ENCODE measurements around the gene CCDC88A. TPM values are rescaled to one million over a fixed set of nuclear protein-coding genes. Genes with fewer than 3 reads are reported as not detected.
"Not testable (repeated sequence)": the region's sequence is repeated elsewhere in the genome, so short reads cannot be mapped to it uniquely, and the experiment has no call there.

The CCDC88A gene
- total RNA-seq = 10 to 100 TPM in 1 of 2 experiments, 1 to 10 TPM in 1; 8.9 to 11.6 TPM

GRCh38 chr2:55419679-55420438 lies at the start of gene CCDC88A:
CCDC88A (minus strand) TSS chr2:55419856; CDS start chr2:55419079, 777 bp downstream.
- ChIA-PET CTCF (no interaction called here), POLR2A (no interaction called here)

GRCh38 chr2:55461679-55462078 lies 42.0 kb upstream of the CCDC88A start:
- ChIA-PET POLR2A (no interaction called here), CTCF (no interaction called here)

- ChIA-PET CTCF (no interaction called here), POLR2A (no interaction called here)
Observed at GRCh38 chr2:55460562-55460961, 40.9 kb upstream of the CCDC88A start.

- ChIA-PET POLR2A (no interaction called here), CTCF (no interaction called here)
Observed at GRCh38 chr2:55459714-55460274, 40.1 kb upstream of the CCDC88A start.

GRCh38 chr2:55459279-55459678 lies 39.6 kb upstream of the CCDC88A start:
- CTCF ChIA-PET = no interaction called here
- POLR2A ChIA-PET = no interaction called here

GRCh38 chr2:55454121-55454520 lies 34.5 kb upstream of the CCDC88A start:
- CTCF ChIA-PET = no interaction called here
- POLR2A ChIA-PET = no interaction called here

- ChIA-PET CTCF (no interaction called here), POLR2A (no interaction called here)
Observed at GRCh38 chr2:55452879-55453278, 33.2 kb upstream of the CCDC88A start.

GRCh38 chr2:55451699-55452098 lies 32.0 kb upstream of the CCDC88A start:
- ChIA-PET CTCF (no interaction called here), POLR2A (no interaction called here)

- CTCF ChIA-PET, POLR2A ChIA-PET: not testable (repeated sequence)
Observed at GRCh38 chr2:55450014-55450413, 30.4 kb upstream of the CCDC88A start.

GRCh38 chr2:55442045-55442760 lies 22.5 kb upstream of the CCDC88A start:
- POLR2A ChIA-PET = not testable (repeated sequence)

GRCh38 chr2:55441280-55441892 lies 21.7 kb upstream of the CCDC88A start:
- POLR2A ChIA-PET = no interaction called here
- CTCF ChIA-PET = no interaction called here

More at GRCh38 chr2:55442045-55442760, 22.5 kb upstream of the CCDC88A start:
- CTCF ChIA-PET = not testable (repeated sequence)

- CTCF ChIA-PET = no interaction called here
- POLR2A ChIA-PET = no interaction called here
Observed at GRCh38 chr2:55439101-55439397, 19.4 kb upstream of the CCDC88A start.

GRCh38 chr2:55438391-55439100 lies 18.9 kb upstream of the CCDC88A start:
- ChIA-PET CTCF (no interaction called here), POLR2A (no interaction called here)

- POLR2A ChIA-PET = no interaction called here
- CTCF ChIA-PET = no interaction called here
Observed at GRCh38 chr2:55437515-55438390, 18.1 kb upstream of the CCDC88A start.

- POLR2A ChIA-PET = no interaction called here
- CTCF ChIA-PET = interaction anchor here (0.6 to 1.0 kb wide), 2 partner anchors 19 to 194 kb away, joined by 3 read pairs; no protein-coding TSS in a partner anchor
Observed at GRCh38 chr2:55431982-55432627, 12.4 kb upstream of the CCDC88A start.

- ChIA-PET POLR2A (no interaction called here), CTCF (no interaction called here)
Observed at GRCh38 chr2:55430211-55430975, 10.7 kb upstream of the CCDC88A start.

GRCh38 chr2:55428258-55428657 lies 8.6 kb upstream of the CCDC88A start:
- CTCF ChIA-PET = interaction anchor here (0.7 kb wide), 1 partner anchor 49 kb away, joined by 5 read pairs; no protein-coding TSS in a partner anchor
- POLR2A ChIA-PET = no interaction called here

GRCh38 chr2:55425431-55425831 lies 5.8 kb upstream of the CCDC88A start:
- CTCF ChIA-PET = no interaction called here
- POLR2A ChIA-PET = no interaction called here
